Renal cortex interstitium (tissue), 11 donors: ENCODE results near the gene AGO1. TPM values are rescaled to one million over a fixed set of nuclear protein-coding genes. Genes with fewer than 3 reads are reported as not detected.

Source experiments
- DNase-seq, 11 donors: peaks; one replicate each; pipeline ENCODE4 v3.0.0-alpha.2; 2013; ENCODE audit warnings: low read depth in 9 of 11, low spot score in 4 of 11; ENCODE audit errors: extremely low read depth in 1 of 11
- polyA plus RNA-seq, 3 donors: library from polyadenylated mRNA; unstranded; fragments of 120-200 nt; gene quantifications; one replicate each; pipeline ENCODE4 v1.2.1, GENCODE V29; 2013; ENCODE audit not compliant: insufficient read length in 3 of 3

AGO1 gene
- polyA plus RNA-seq, 3 donors: 17.1 to 18.5 (median 17.2) TPM

- DNase-seq: no peak
Measured at GRCh38 chr1:35893051-35893879, 10.3 kb downstream of the AGO1 start.

DNA sequence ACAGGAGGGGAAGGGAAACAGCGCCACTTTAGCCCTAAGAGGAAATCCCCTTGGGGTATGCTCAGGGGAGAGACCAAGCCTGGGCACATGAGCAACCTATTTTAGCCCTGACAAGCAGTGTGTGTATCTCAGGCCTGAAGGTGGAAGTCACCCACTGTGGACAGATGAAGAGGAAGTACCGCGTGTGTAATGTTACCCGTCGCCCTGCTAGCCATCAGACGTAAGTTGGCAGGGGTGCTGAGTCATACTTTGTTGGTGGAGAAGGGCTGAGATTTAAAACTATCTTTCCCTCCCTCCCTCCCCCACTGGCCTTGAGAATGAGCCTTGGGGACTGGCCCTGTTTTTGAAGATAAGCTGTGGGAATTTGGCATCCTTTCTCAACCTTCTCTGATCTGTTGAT lies 11.2 kb downstream of the AGO1 start:
- no peak for DNase-seq

DNA sequence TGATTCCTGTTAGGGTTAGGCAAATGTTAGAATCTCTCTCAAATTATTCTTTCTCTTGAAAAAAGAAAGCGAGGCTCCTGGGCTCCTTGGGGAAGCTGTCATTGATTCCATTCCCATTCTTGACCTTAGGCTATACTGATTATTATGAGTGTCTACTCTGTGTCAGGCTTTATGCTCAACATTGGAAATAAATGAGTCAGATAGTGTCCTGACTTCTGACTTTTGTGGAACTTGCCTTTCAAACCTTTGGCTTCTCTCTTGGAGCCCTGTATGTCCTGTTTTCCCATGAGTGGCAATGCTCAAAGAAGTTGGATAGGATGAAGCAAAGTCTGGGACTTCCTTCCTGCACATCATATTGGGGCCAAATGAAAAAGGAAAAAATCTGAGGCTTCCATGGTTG lies 11.6 kb downstream of the AGO1 start:
- no peak for DNase-seq

DNA sequence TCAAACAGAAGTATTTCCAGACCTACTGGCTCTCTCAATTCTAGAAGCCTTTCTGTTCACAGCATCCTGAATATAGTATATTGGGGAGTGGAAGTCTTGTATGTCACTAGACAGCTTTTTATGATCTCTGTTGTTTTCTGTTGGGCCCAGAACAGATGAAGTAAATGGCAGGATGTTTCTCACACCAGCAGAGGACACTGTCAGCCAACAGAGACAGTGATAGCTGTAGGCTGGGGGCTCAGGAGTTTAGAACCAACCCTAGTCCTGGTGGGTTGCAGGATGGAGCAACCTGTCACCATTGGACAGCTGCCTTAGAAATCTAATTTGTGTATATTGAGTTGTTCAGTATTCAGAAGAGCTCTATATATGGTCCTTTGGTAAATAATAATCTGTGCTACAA lies 16.9 kb downstream of the AGO1 start:
- no peak for DNase-seq

- DNase-seq: no peak
Measured at GRCh38 chr1:35901235-35901634, 18.2 kb downstream of the AGO1 start.

DNA sequence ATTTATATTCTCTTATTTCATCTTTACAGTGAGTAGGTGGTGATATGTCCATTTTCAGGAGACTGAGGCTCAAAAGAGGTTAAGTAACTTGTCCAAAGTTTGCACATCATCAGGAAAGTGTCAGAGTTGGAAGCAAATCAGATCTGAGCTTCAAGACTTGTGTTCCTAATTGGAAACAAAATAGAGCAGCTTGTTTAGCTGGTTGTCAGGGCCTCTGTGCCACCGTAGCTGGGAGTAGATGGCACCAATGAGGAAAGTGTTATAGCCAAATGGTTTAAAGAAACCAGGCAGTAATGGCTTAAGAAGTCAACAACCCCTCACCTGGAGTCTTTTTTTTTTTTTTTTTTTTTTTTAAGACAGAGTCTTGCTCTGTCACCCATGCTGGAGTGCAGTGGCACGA lies 19.7 kb downstream of the AGO1 start:
- DNase-seq: no peak

- no peak for DNase-seq
Measured at GRCh38 chr1:35914717-35915116, 31.7 kb downstream of the AGO1 start.

- DNase-seq: peak in 1 of 11 donors; percentile 8
Measured at GRCh38 chr1:35915693-35916092, 32.7 kb downstream of the AGO1 start.

GRCh38 chr1:35923791-35924221 lies 40.8 kb downstream of the AGO1 start:
- no peak for DNase-seq

GRCh38 chr1:35924838-35925237 lies 41.8 kb downstream of the AGO1 start:
- DNase-seq: no peak

- DNase-seq: no peak
Measured at GRCh38 chr1:35925741-35926140, 42.7 kb downstream of the AGO1 start.

DNA sequence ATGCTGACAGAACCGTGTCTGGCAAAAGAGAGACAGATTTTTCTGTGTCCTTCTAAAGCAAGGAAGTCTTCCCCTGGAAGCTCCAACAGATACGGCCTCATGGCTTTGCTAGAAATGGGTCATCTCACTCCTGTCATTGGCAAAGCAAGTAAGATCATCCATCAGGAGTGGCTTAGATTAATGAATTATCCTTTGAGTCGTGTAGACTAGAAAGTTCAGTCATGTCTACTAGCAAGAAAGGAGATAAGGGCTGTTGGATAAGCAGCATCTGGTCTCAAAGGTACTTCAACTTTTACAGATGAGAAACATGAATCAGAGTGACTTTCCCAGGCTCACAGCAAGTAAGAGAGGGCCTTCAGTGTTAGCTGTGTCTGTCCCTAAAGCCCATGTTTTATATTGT lies 44.5 kb downstream of the AGO1 start:
- DNase-seq: no peak

GRCh38 chr1:35929730-35930592 lies 47.0 kb downstream of the AGO1 start:
- DNase-seq: peak in 6 of 11 donors; percentile 18 to 51 (median 26)

DNA sequence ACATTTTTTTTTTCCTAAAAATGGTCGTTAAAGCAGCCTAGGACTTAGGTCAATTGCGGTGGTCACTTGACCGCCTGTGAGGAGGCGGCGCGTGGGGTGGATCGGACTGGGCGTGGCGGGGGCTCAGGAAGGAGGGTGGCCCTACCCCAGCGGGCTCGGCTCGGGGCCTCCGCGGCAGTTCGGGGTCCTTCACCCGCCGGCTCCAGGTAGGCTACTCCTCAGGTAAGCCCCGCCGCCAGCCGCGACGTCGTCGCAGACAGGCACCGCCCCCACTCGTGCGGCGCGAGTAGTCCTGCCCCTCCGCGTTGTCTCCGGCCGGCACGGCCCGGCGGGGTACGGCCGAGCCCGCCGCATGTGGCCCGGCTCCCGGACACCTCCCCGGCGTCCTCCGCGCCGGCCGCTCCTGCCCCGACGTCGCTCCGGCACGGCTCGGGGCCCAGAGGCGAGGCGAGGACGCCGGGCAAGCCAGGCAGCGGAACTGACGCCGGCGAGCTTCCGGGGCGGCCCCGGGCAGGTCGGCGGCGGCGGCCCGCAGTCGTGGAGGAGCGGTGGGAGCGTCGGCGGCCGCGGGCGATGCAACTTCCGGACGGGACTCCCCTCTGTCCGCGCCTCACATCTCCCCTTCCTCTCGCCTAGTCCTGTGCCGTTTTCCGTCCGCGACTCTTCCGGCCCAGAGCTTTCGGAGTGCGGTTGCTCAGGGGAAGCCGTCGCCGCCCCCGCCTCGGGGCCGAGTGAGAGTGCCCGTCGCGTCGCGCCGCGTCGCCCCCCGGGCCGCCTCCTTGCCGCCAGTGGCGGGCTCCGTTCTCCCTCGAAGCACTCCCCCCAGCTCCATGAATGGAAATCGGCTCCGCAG lies 47.8 kb downstream of the AGO1 start, which contains the start of gene AGO3:
AGO3 (plus strand) TSS at position 513 of the 853 bp plus-strand sequence; CDS start at position 835, 322 bp downstream.
- peak; percentile 55 to 78 (median 72) for DNase-seq

DNA sequence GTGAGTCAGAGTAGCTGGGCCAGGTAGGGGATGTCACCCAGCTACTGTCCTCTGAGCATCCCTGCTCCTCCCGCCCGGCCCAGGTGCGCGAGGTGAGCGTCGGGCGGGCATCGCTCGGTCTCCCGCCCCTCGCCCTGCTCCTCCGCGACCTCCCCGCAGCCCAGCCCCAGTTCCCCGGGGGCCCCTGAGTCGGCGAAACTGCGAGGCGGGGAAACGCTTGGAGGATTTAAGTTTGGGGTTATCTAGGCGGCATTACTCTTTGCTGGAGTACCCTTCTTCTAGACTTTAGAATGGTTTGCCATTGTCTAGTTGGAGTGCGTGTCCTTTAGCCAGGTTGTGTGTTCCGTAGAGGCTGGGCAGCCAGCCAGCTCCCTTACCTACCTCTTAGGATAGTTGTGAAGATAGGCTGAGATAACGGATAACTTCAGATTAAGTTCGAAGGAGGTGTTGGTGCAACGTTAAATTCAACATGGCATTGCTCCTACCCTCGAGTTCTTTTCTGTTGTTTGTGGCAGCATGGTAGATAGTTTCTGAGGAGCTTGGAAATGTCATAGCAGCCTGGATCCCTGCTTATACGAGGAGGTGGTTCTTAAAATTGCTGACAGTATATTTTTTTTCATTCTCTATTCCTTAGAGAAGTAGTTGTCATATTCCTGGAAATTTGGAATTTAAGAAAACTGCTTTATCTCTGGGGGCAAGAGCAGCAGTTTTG lies 48.6 kb downstream of the AGO1 start:
- DNase-seq: peak in 4 of 11 donors; percentile 5 to 19 (median 16)

- no peak for DNase-seq
Measured at GRCh38 chr1:35932158-35932636, 49.2 kb downstream of the AGO1 start.

- DNase-seq: no peak
Measured at GRCh38 chr1:35932941-35933340, 49.9 kb downstream of the AGO1 start.
